GM23338 (cell line): Measurements from ENCODE around the gene CHRM4.

Experiments
- CTCF ChIP-seq, 2 experiments: fragments of 200-600 bp in 1 of 2; sonication (generic) in 1 of 2; conservative IDR thresholded peaks; 2 replicates each; pipeline versions ENCODE4 v1.5.1 to v1.6.1; 2016 to 2017; ENCODE audit warnings: antibody characterized with exemption in 2 of 2, low read depth in 2 of 2, mild to moderate bottlenecking in 2 of 2, moderate library complexity in 1 of 2
- EZH2 ChIP-seq: fragments of 200-600 bp; sonication (generic); IDR thresholded peaks from one replicate; pipeline ENCODE4 v1.8.0; 2017; ENCODE audit warnings: antibody characterized with exemption, mild to moderate bottlenecking, low read depth; ENCODE audit not compliant: unreplicated experiment
- EZH2phosphoT487 ChIP-seq: fragments of 200-600 bp; sonication (generic); IDR thresholded peaks from one replicate; pipeline ENCODE4 v1.8.1; 2018; ENCODE audit warnings: antibody characterized with exemption; ENCODE audit not compliant: unreplicated experiment

DNA sequence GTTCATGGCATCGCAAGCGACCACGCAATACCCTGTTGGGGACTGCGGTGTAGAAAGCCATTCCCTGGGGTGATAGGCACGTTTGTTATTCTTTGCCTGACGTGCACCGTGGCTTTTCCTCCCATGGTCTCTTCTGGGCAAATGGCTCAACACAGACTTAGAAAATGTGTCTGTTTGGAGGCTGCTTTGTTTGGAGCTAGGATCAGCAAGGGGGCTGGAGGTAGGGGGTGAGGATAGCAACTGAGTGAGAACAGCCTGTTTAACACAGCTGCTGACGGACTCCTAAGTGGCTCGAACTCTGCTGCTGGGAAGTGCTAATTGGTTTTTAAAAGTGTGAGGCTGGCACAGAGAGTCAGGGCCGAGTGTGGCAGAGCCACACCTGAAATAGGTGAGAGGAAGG, 16.1 kb upstream of the CHRM4 start:
- TF ChIP-seq CTCF (conservative IDR thresholded peaks at IDR 0.05; ENCODE audit: low read depth in 2 of 2): no peak
- TF ChIP-seq EZH2: no peak
- TF ChIP-seq EZH2phosphoT487: no peak
